Hepatocyte (in vitro differentiated cells): ENCODE data around the gene GNPAT. TPM values are rescaled to one million over a fixed set of nuclear protein-coding genes. Genes with fewer than 3 reads are reported as not detected.

Experiments
- DNase-seq: peaks from one replicate; pipeline ENCODE4 v3.0.0-alpha.2; 2016; ENCODE audit warnings: low spot score
- H2AFZ ChIP-seq: fragments of 200-600 bp; sonication (generic); 2 replicates; pipeline ENCODE4 v1.6.0; 2016; ENCODE audit warnings: antibody characterized with exemption, mild to moderate bottlenecking
- H3K27ac ChIP-seq: fragments of 200-600 bp; sonication (generic); 2 replicates; pipeline ENCODE4 v1.5.1; 2016; ENCODE audit warnings: mild to moderate bottlenecking
- H3K27me3 ChIP-seq: fragments of 200-600 bp; sonication (generic); 2 replicates; pipeline ENCODE4 v1.6.1; 2016
- H3K36me3 ChIP-seq: fragments of 200-600 bp; sonication (generic); replicated peaks from 2 replicates; pipeline ENCODE4 v1.5.1; 2016; ENCODE audit warnings: low read depth; ENCODE audit not compliant: insufficient read depth
- H3K4me1 ChIP-seq: fragments of 200-600 bp; sonication (generic); 2 replicates; pipeline ENCODE4 v1.5.1; 2016; ENCODE audit warnings: mild to moderate bottlenecking, moderate library complexity; ENCODE audit not compliant: insufficient read depth
- H3K4me2 ChIP-seq: fragments of 200-600 bp; sonication (generic); 2 replicates; pipeline ENCODE4 v1.6.0; 2016
- H3K4me3 ChIP-seq: fragments of 200-600 bp; sonication (generic); 2 replicates; pipeline ENCODE4 v1.5.1; 2016; ENCODE audit warnings: mild to moderate bottlenecking
- H3K79me2 ChIP-seq: fragments of 200-600 bp; sonication (generic); 2 replicates; pipeline ENCODE4 v1.6.0; 2017; ENCODE audit warnings: mild to moderate bottlenecking
- H3K9me2 ChIP-seq: fragments of 200-600 bp; sonication (generic); replicated peaks from 2 replicates; pipeline ENCODE4 v1.6.0; 2017; ENCODE audit warnings: mild to moderate bottlenecking; ENCODE audit not compliant: insufficient read depth
- H3K9me3 ChIP-seq: fragments of 200-600 bp; sonication (generic); 2 replicates; pipeline ENCODE4 v1.5.1; 2016; ENCODE audit warnings: low read depth, mild to moderate bottlenecking
- H4K20me1 ChIP-seq: fragments of 200-600 bp; sonication (generic); 2 replicates; pipeline ENCODE4 v1.6.0; 2016; ENCODE audit warnings: mild to moderate bottlenecking; ENCODE audit not compliant: insufficient read depth, poor library complexity, severe bottlenecking
- CTCF ChIP-seq: fragments of 200-600 bp; sonication (generic); IDR thresholded peaks from 2 replicates; pipeline ENCODE4 v1.5.1; 2016; ENCODE audit warnings: antibody characterized with exemption, mild to moderate bottlenecking; ENCODE audit not compliant: poor library complexity
- EZH2 ChIP-seq: fragments of 200-600 bp; sonication (generic); IDR thresholded peaks from 2 replicates; pipeline ENCODE4 v1.6.1; 2016; ENCODE audit warnings: antibody characterized with exemption, mild to moderate bottlenecking, borderline replicate concordance
- EZH2phosphoT487 ChIP-seq: fragments of 200-600 bp; sonication (generic); IDR thresholded peaks from one replicate; pipeline ENCODE4 v1.6.1; 2018; ENCODE audit warnings: antibody characterized with exemption, mild to moderate bottlenecking, low read depth, moderate library complexity; ENCODE audit not compliant: unreplicated experiment, severe bottlenecking
- WGBS: methylation state at CpG from one replicate; pipeline ENCODE4 v1.1.6; 2016; ENCODE audit warnings: low lambda C conversion rate; ENCODE audit errors: missing lambda C conversion rate; 5-methylcytosine and 5-hydroxymethylcytosine counted together
- polyA plus RNA-seq: library from polyadenylated mRNA; unstranded; fragments of >200 nt; fragmentation: Nextera tagmentation; extraction: Ambion mirVana; gene quantifications from 2 replicates; pipeline ENCODE4 v1.2.1, GENCODE V29; 2016
- total RNA-seq: library from RNA; depleted of rRNA; stranded (reverse); fragments of >200 nt; gene quantifications from 2 replicates; pipeline ENCODE4 v1.2.3, GENCODE V29; 2014

The GNPAT gene
- total and polyA plus RNA-seq, 2 experiments from 2014 or later: 40.8 to 63.9 TPM

- Histone ChIP-seq H3K27me3 (no peaks in the 10 kb centered on the region), H3K4me1 (no peaks in the 10 kb centered on the region), H3K9me3 (no peaks in the 10 kb centered on the region), H2AFZ (no peak overlapping the region), H3K36me3 (no peaks in the 10 kb centered on the region), H3K4me3 (no peak overlapping the region), H4K20me1 (no peaks in the 10 kb centered on the region), H3K79me2 (no peaks in the 10 kb centered on the region), H3K4me2 (no peak overlapping the region), H3K27ac (no peak overlapping the region), H3K9me2 (no peaks in the 10 kb centered on the region)
- WGBS: 95% methylated on average over 10 of the region's 10 CpGs
- TF ChIP-seq EZH2 (no peak), CTCF (no peak), EZH2phosphoT487 (no peak)
- no peak for DNase-seq
Measured at GRCh38 chr1:231310391-231310934, 69.5 kb downstream of the GNPAT start.

- Histone ChIP-seq H3K4me1 (no peaks in the 10 kb centered on the region), H4K20me1 (no peaks in the 10 kb centered on the region), H3K36me3 (no peaks in the 10 kb centered on the region), H3K4me3 (no peak overlapping the region), H3K4me2 (no peak overlapping the region), H2AFZ (no peak overlapping the region), H3K9me3 (no peaks in the 10 kb centered on the region), H3K27ac (no peak overlapping the region), H3K79me2 (no peaks in the 10 kb centered on the region), H3K9me2 (no peaks in the 10 kb centered on the region), H3K27me3 (no peaks in the 10 kb centered on the region)
- 87% methylated on average over 8 of the region's 8 CpGs for WGBS
- DNase-seq: no peak
- TF ChIP-seq EZH2phosphoT487 (no peak), CTCF (no peak), EZH2 (no peak)
Measured at GRCh38 chr1:231311720-231312431, 70.9 kb downstream of the GNPAT start.

GRCh38 chr1:231312432-231312788 lies 71.4 kb downstream of the GNPAT start:
- Histone ChIP-seq H3K4me2 (no peak overlapping the region), H3K9me2 (no peaks in the 10 kb centered on the region), H3K79me2 (no peaks in the 10 kb centered on the region), H3K36me3 (no peaks in the 10 kb centered on the region), H3K4me1 (no peaks in the 10 kb centered on the region), H2AFZ (no peak overlapping the region), H4K20me1 (no peaks in the 10 kb centered on the region), H3K4me3 (no peak overlapping the region), H3K27me3 (no peaks in the 10 kb centered on the region), H3K9me3 (no peaks in the 10 kb centered on the region), H3K27ac (no peak overlapping the region)
- DNase-seq: no peak
- TF ChIP-seq CTCF: no peak
- no peak for TF ChIP-seq EZH2phosphoT487
- TF ChIP-seq EZH2: no peak
- 94% methylated on average over 5 of the region's 5 CpGs for WGBS
